NCI-H2227 (cell line): ENCODE measurements around the gene ACVR1.
"Not testable (repeated sequence)": the region's sequence is repeated elsewhere in the genome, so short reads cannot be mapped to it uniquely, and the experiment has no call there.

Experiments
- DNase-seq: peaks from one replicate; lab custom pipeline; 2025; ENCODE audit not compliant: unreplicated experiment; lab: John Stamatoyannopoulos, UW

Gene ACVR1

GRCh38 chr2:157725846-157726245 is 150.3 kb downstream of the ACVR1 start:
- DNase-seq: no peak

DNA sequence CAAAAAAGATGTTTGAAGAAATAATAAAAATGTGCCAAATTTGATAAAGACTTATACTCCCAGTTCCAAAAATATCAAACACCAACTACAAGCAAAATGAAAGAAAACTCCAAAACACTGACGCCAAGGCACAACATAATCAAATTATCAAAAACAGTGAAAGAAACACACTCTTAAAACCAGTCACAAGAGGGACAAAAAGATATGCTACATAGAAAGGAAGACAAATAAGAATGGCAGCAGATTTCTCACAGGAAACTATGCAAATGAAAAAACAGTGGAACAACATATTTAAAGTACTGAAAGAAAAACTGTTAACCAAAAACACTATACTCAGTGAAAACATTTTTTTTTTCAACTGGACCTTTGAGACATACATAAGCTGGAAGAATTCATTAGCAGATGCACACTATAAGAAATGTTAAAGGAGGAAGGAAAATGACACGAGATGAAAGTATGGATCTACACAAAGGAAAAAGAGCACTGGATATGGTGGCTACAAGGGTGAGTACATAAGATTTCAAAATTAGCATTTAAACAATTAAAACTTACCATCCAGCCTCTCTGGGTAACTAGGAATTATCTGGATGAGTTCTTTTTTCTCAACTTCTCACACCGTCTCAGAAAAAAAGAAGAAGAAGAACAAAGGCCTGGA is 153.4 kb downstream of the ACVR1 start:
- DNase-seq: peak; percentile 19

- no peak for DNase-seq
Measured at GRCh38 chr2:157720504-157720903, 155.6 kb downstream of the ACVR1 start.

DNA sequence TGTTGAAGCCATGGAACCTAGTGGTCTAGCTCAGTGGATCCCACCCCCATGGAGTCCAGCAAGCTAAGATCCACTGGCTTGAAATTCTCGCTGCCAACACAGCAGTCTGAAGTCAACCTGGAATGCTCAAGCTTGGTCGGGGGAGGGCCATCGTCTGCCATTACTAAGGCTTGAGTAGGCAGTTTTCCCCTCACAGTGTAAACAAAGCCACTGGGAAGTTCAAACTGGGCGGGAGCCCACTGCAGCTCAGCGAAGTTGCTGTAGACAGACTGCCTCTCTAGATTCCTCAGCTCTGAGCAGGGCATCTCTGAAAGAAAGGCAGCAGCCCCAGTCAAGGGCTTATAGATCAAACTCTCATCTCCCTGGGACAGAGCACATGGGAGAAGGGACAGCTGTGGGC is 171.5 kb downstream of the ACVR1 start:
- DNase-seq: not testable (repeated sequence)

DNA sequence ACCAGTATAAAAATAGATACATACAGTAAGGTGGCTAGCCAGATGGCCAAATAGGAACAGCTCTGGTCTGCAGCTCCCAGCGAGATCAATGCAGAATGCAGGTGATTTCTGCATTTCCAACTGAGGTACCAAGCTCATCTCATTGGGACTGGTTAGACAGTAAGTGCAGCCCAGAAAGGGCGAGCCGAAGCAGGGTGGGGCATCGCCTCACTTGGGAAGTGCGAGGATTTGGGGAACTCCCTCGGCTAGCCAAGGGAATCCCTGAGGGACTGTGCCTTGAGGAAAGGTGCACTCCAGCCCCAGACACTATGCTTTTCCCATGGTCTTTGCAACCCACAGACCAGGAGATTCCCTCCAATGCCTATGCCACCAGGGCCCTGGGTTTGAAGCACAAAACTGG is 172.0 kb downstream of the ACVR1 start:
- not testable (repeated sequence) for DNase-seq

- DNase-seq: no peak
Measured at GRCh38 chr2:157699806-157700205, 176.3 kb downstream of the ACVR1 start.

DNA sequence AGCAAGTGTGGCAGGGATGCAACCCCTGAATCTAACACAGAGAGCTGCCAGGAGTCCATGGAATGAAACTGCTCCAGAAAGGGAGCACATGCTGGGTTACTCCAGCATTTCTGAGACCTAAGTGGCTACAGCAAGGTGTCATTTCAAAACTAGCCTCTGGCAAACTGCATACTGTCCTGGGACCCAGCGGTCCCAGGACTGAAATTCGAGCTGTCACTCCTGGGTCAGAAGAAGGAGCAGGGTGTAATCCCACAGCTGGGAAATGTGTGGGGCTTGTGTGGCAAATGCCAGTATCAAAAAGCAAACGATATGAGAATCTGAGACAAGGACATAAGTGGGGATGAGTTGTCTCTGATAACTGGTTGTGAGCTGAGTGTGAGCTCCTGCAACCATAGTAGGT is 177.1 kb downstream of the ACVR1 start:
- no peak for DNase-seq

DNA sequence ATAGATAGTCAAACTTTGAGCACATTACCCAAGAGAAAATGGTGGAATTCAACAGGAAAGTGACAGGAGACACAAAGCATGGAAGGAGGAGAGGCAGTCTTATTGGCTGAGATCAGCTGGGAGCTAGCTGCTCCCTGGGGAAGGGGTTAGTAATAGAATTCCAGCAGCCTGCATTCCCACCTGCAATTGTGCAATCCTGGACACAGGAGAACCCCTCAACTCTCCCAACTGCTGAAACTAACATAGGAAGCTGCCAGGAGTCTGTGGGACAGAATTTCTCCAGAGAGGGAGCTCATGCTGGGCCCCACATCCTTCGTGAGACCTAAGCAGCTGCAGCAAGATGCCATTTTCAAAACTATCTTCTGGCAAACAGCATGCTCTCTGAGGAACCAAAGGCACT is 177.7 kb downstream of the ACVR1 start:
- no peak for DNase-seq

GRCh38 chr2:157696036-157696435 is 180.1 kb downstream of the ACVR1 start:
- DNase-seq: no peak

DNA sequence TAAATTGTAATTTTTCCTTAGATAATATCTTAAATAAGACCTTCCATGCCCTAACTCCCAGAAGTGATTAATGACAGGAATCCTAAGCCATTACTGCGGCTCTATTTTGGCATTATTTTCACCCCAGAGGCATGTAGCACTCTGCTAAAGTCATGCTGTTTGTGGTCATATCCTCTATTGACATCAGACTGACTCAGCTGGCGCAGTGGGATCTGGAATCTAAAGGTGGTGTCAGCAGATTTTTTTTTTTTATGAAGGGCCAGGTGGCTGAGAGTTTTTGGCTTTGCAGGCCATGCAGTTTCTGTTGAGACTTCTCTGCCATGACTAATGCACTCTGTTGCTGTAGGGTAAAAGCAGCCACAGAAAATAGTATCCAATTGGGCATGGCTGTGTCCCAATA is 183.4 kb downstream of the ACVR1 start:
- DNase-seq: no peak

DNA sequence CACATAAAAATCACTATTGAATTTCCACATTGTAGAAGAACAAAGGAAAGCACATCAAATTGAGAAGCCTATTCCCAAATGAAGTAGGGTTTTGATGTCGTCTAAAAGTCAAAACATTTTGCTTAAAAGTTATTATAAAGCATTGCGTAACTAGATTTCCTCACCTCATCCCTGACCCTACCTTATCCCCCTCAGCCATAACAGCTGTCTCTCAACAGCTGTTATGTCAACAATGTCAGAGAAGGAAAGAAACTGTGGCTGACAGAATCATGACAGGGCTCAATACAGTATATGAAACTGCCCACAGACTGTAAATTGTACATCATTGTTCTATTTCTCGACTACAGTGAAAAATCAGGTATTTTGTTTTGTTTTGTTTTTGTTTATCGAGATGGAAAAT is 184.4 kb downstream of the ACVR1 start:
- no peak for DNase-seq

DNA sequence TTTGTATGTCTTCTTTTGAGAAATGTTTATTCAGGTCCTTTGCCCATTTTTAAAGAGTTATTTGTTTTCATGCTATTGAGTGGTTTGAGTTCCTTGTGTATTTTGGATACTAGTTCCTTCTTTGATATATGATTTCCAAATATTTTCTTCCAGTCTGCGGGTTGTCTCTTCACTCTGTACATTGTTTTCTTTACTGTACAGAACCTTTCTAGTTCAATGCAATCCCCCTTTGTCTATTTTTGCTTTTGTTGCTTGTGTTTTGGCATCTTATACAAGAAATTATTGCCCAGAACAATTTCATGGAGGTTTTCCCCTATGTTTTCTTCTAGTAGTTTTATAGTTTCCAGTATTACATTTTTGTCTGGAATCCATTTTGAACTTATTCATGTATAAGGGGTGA is 185.0 kb downstream of the ACVR1 start:
- DNase-seq: no peak
